Measurements from ENCODE around the gene POC1A. TPM values are rescaled to one million over a fixed set of nuclear protein-coding genes. Genes with fewer than 3 reads are reported as not detected.

The POC1A gene
- total and polyA plus RNA-seq, 8 donors: 0.37 to 1.1 (median 0.71) TPM

GRCh38 chr3:52077925-52078324 is 76.3 kb downstream of the POC1A start:
- Histone ChIP-seq H3K4me1 (no peaks in the 10 kb centered on the region), H3K27me3 (no peaks in the 10 kb centered on the region), H3K9me3 (no peaks in the 10 kb centered on the region), H3K36me3 (no peaks in the 10 kb centered on the region), H3K4me3 (no peak overlapping the region), H3K27ac (no peak overlapping the region)
- DNase-seq (no peak), ATAC-seq (no peak), FAIRE-seq (no peak)
- no peak for TF ChIP-seq CTCF (IDR thresholded peaks at IDR 0.05)
- intact Hi-C loops (cut with DNase I): no loop called here
- 61 to 63% methylated on average over 3 of the region's 3 CpGs for WGBS, 2 donors

DNA sequence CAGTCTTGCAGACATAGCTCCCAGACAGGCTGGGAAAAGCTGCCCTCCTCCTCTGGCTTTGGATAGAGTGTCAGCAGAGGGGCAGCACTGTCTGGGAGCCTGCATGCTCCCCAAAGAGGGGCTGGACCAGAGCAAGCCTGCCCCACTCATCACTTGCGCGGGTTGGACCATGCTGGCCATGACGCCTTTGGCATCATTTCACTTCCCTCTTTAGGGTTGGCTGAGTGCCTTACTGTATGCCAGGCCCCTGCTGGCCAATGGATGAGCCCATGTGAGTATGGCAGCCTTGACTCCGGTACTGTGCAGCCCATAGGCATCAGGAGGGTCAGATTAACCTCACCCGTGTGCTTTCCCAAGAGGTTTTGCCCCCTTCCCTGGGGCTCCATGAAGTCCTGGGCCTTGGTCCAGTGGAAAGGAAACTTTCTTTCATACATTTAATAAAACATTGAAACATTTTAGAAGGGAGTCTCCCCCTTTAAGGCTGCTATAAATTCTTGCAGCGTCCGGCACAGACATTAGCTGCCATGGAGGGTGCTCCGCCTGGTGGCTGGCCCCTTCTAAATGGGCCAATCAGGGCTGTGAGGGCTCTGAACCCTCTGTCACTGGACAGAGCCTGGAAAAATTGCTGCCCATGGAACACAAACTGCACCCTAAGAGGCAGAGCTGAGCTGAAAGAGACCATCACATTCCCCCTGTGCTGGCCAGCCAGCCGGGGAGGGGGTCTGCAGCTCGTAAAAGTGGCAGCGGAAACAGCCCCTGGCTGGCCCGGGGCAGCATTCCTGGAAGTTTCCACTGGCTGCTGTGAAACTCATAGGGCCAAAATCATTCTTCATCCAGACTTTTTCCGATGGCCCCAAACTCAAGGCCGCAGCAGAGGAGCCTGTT is 77.1 kb downstream of the POC1A start:
- Histone ChIP-seq H3K4me3 (no peak overlapping the region), H3K9me3 (no peaks in the 10 kb centered on the region), H3K4me1 (no peaks in the 10 kb centered on the region), H3K27ac (no peak overlapping the region), H3K36me3 (no peaks in the 10 kb centered on the region), H3K27me3 (no peaks in the 10 kb centered on the region)
- intact Hi-C loops (cut with DNase I): no loop called here
- FAIRE-seq (no peak), ATAC-seq (peak in 1 of 4 donors; percentile 21), DNase-seq (no peak)
- TF ChIP-seq CTCF (IDR thresholded peaks at IDR 0.05): no peak
- 70% methylated on average over 14 of the region's 14 CpGs for WGBS, 2 donors

DNA sequence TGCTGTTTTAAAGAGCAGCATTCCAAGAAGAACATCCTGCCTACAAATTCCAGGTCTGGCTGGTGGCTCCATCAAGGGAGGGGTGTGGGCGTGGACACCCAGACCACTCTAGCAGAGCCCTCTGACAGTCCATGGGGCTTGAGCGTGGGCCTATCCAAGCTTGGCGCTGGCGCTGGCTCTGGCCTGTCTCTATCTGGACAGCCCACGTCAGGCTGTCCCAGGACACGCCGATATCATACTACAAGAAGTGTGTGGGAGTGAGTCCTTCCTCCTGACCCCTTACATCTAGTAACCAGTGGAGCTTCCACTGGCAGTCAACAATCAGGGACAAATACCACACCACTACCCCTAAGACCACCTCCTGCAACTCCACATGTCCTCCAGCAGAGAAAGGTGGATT is 80.7 kb downstream of the POC1A start:
- TF ChIP-seq CTCF (IDR thresholded peaks at IDR 0.05): no peak
- intact Hi-C loops (cut with DNase I): no loop called here
- Histone ChIP-seq H3K27me3 (no peaks in the 10 kb centered on the region), H3K4me1 (no peaks in the 10 kb centered on the region), H3K9me3 (no peaks in the 10 kb centered on the region), H3K4me3 (no peak overlapping the region), H3K36me3 (no peaks in the 10 kb centered on the region), H3K27ac (no peak overlapping the region)
- ATAC-seq (no peak), DNase-seq (no peak), FAIRE-seq (no peak)
- 87 to 93% methylated on average over 7 of the region's 7 CpGs for WGBS, 2 donors

DNA sequence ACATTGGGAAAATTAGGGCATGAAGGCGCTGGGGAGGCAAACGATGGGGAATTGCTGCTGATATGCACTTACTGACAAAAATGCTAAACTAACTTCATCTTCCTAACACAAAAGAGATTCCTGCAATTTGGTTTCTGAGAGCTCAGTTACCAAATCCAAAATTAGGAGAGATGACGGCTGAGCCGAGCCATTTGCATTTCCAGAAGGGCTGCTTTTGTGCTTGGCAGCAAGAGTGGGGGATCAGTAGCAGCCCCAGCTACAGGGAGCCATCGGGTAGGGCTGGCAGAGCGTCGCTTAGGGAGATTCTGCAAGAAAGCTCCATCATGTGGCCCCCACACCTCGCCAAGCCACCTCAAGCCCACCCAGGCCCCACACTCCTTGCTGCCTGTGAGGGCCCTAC is 81.8 kb downstream of the POC1A start:
- Histone ChIP-seq H3K27me3 (no peaks in the 10 kb centered on the region), H3K36me3 (no peaks in the 10 kb centered on the region), H3K27ac (no peak overlapping the region), H3K4me3 (no peak overlapping the region), H3K4me1 (no peaks in the 10 kb centered on the region), H3K9me3 (no peaks in the 10 kb centered on the region)
- 86 to 95% methylated on average over 8 of the region's 8 CpGs for WGBS, 2 donors
- DNase-seq (no peak), FAIRE-seq (no peak), ATAC-seq (no peak)
- no peak for TF ChIP-seq CTCF (IDR thresholded peaks at IDR 0.05)
- intact Hi-C loops (cut with DNase I): no loop called here

DNA sequence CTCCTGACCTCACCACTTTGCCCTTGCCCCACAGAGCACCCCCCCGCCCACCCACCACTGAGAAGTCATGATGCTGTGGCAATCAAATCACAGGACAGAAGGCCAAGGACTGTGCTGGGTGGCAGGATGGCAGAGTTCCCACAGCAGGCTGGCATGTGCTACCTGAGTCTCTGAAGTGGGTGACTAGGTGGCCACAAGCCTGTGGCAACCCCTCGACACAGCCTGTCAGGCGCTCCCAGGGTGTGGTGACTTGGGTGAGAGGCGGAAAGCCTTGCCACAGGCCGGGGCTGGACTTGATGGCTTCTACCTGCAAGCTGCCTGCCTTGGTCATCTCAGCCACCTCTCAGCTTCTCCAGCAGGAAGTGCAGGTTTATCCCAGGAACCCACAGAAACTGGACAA is 82.2 kb downstream of the POC1A start:
- intact Hi-C loops (cut with DNase I): no loop called here
- FAIRE-seq (no peak), DNase-seq (no peak), ATAC-seq (no peak)
- H3K4me1 ChIP-seq: no peaks in the 10 kb centered on the region
- H3K27ac ChIP-seq: no peak overlapping the region
- H3K9me3 ChIP-seq: no peaks in the 10 kb centered on the region
- TF ChIP-seq CTCF (IDR thresholded peaks at IDR 0.05): no peak
- no peaks in the 10 kb centered on the region for H3K36me3 ChIP-seq
- 89 to 91% methylated on average over 5 of the region's 5 CpGs for WGBS, 2 donors
- H3K4me3 ChIP-seq: no peak overlapping the region
- H3K27me3 ChIP-seq: no peaks in the 10 kb centered on the region

Data from pancreas (tissue), 10 donors.